ENCODE measurements around the gene TLR7. TPM values are rescaled to one million over a fixed set of nuclear protein-coding genes. Genes with fewer than 3 reads are reported as not detected.

TLR7 gene
- total and polyA plus RNA-seq, 2 of the 4 experiments (the other 2 are of a cell fraction) = not detected

DNA sequence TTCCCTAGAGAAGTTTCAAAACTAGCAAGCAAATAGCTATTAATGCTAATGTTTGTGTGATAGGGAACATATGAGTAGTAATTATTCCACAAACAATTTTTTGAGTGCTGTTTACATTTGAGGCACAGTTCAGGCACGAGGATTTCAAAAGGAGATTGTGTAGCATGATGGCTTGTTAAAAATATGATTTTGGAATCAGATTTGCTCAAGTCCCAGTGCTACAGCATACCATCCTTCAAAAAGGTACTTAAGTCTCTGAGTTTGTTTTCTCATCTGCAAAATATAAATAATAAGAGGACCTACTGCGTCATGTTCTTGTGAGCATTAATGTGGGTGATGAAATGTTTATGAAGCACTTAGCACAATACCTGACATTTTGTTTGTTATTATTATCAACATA lies 50.9 kb downstream of the TLR7 start:
- Histone ChIP-seq H3K27ac (ENCODE audit: insufficient read depth, low read length) (no peak overlapping the region), H3K9ac (ENCODE audit: low read depth, low read length) (no peak overlapping the region), H3K4me3 (ENCODE audit: insufficient read depth, low read depth, low read length) (no peak overlapping the region), H3K14ac (replicated peaks; ENCODE audit: low read depth, low read length) (no peak overlapping the region), H2AK5ac (ENCODE audit: low read depth, low read length) (no peak overlapping the region), H3K79me1 (ENCODE audit: low read depth in 1 of 2, low read length in 2 of 2) (no peaks in the 10 kb centered on the region), H3K23ac (ENCODE audit: low read depth, low read length) (no peak overlapping the region), H2BK20ac (ENCODE audit: low read depth, low read length) (no peak overlapping the region), H4K91ac (ENCODE audit: insufficient read depth, low read depth, low read length) (no peak overlapping the region), H4K20me1 (ENCODE audit: insufficient read depth, low read length) (no peaks in the 10 kb centered on the region), H3K9me1 (ENCODE audit: insufficient read depth, low read length) (no peaks in the 10 kb centered on the region), H3K27me3 (ENCODE audit: control insufficient read depth, insufficient read depth, low read length) (no peaks in the 10 kb centered on the region; the same call in 1 of the 2 replicates), H2BK5ac (ENCODE audit: low read depth, low read length, poor library complexity, severe bottlenecking) (no peak overlapping the region), H2AK9ac (replicated peaks; ENCODE audit: low read depth, low read length, poor library complexity) (no peak overlapping the region), H3K18ac (ENCODE audit: low read depth, low read length) (no peak overlapping the region), H4K8ac (ENCODE audit: low read depth in 2 of 2, low read length in 2 of 2) (no peak overlapping the region), H3K56ac (ENCODE audit: extremely low read depth, insufficient read depth, low read length) (no peak overlapping the region), H3K4ac (ENCODE audit: low read depth, low read length) (no peak overlapping the region), H2AFZ (replicated peaks; ENCODE audit: low read length, poor library complexity) (no peak overlapping the region), H2BK15ac (ENCODE audit: low read depth, low read length) (no peak overlapping the region), H3K4me1 (ENCODE audit: control insufficient read depth, insufficient read depth, low read length) (no peaks in the 10 kb centered on the region), H3K36me3 (ENCODE audit: control insufficient read depth, insufficient read depth, low read length) (no peaks in the 10 kb centered on the region), H3K4me2 (ENCODE audit: low read depth, low read length) (no peak overlapping the region), H2BK120ac (ENCODE audit: low read depth, low read length) (no peak overlapping the region), H3K9me3 (ENCODE audit: control insufficient read depth, insufficient read depth, low read length) (no peaks in the 10 kb centered on the region), H4K5ac (ENCODE audit: low read depth, low read length) (no peak overlapping the region)
- CTCF ChIA-PET = no interaction called here
- in situ Hi-C loops (cut with MboI; ENCODE audit: low sequenced_read_pairs) (no loop called here), dilution Hi-C loops (cut with HindIII; ENCODE audit: low sequenced_read_pairs, unreplicated experiment) (no loop called here), intact Hi-C loops (cut with micrococcal nuclease) (no loop called here)
- BruUV-seq (replicated peaks) = no TSS peak
- POLR2A ChIA-PET (ENCODE audit: unreplicated experiment) = no interaction called here
- DNase-seq (no peak), ATAC-seq (ENCODE audit: low read depth) (no peak)
- no CpG with 5 or more reads among the region's 2 CpGs for WGBS, 2 experiments (ENCODE audit: extremely low coverage in 2 of 2, insufficient read length in 1 of 2)
- TF ChIP-seq MAFK (IDR thresholded peaks at IDR 0.05; ENCODE audit: low read depth, low read length) = no peak
- no peak for TF ChIP-seq BHLHE40 (IDR thresholded peaks at IDR 0.05; ENCODE audit: low read depth, low read length)
- TF ChIP-seq NFE2L2 (IDR thresholded peaks at IDR 0.05; ENCODE audit: low read depth, low read length) = no peak
- no peak for TF ChIP-seq FOS (IDR thresholded peaks at IDR 0.05; ENCODE audit: low read depth, low read length)
- TF ChIP-seq, protein P1, sequence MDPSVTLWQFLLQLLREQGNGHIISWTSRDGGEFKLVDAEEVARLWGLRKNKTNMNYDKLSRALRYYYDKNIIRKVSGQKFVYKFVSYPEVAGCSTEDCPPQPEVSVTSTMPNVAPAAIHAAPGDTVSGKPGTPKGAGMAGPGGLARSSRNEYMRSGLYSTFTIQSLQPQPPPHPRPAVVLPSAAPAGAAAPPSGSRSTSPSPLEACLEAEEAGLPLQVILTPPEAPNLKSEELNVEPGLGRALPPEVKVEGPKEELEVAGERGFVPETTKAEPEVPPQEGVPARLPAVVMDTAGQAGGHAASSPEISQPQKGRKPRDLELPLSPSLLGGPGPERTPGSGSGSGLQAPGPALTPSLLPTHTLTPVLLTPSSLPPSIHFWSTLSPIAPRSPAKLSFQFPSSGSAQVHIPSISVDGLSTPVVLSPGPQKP (IDR thresholded peaks at IDR 0.05; ENCODE audit: borderline replicate concordance, low read depth, low read length) = no peak
- TF ChIP-seq CEBPB (IDR thresholded peaks at IDR 0.05; ENCODE audit: low read depth, low read length) = no peak
- no peak for TF ChIP-seq RFX5 (IDR thresholded peaks at IDR 0.05; ENCODE audit: low read depth, low read length)
- TF ChIP-seq, protein P2, sequence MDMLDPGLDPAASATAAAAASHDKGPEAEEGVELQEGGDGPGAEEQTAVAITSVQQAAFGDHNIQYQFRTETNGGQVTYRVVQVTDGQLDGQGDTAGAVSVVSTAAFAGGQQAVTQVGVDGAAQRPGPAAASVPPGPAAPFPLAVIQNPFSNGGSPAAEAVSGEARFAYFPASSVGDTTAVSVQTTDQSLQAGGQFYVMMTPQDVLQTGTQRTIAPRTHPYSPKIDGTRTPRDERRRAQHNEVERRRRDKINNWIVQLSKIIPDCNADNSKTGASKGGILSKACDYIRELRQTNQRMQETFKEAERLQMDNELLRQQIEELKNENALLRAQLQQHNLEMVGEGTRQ (IDR thresholded peaks at IDR 0.05; ENCODE audit: low read depth, low read length) = no peak
- no peak for TF ChIP-seq RCOR1 (IDR thresholded peaks at IDR 0.05; ENCODE audit: insufficient replicate concordance, low read length)
- no peak for TF ChIP-seq RAD21 (IDR thresholded peaks at IDR 0.05; ENCODE audit: low read length)
- TF ChIP-seq, protein P3, sequence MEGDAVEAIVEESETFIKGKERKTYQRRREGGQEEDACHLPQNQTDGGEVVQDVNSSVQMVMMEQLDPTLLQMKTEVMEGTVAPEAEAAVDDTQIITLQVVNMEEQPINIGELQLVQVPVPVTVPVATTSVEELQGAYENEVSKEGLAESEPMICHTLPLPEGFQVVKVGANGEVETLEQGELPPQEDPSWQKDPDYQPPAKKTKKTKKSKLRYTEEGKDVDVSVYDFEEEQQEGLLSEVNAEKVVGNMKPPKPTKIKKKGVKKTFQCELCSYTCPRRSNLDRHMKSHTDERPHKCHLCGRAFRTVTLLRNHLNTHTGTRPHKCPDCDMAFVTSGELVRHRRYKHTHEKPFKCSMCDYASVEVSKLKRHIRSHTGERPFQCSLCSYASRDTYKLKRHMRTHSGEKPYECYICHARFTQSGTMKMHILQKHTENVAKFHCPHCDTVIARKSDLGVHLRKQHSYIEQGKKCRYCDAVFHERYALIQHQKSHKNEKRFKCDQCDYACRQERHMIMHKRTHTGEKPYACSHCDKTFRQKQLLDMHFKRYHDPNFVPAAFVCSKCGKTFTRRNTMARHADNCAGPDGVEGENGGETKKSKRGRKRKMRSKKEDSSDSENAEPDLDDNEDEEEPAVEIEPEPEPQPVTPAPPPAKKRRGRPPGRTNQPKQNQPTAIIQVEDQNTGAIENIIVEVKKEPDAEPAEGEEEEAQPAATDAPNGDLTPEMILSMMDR (conservative IDR thresholded peaks at IDR 0.05; ENCODE audit: low read depth, low read length) = no peak
- TF ChIP-seq MXI1 (IDR thresholded peaks at IDR 0.05; ENCODE audit: borderline replicate concordance, low read depth, low read length) = no peak
- TF ChIP-seq MAZ (IDR thresholded peaks at IDR 0.05; ENCODE audit: borderline replicate concordance, low read depth, low read length) = no peak
- TF ChIP-seq SMC3 (IDR thresholded peaks at IDR 0.05; ENCODE audit: low read depth, low read length) = no peak
- no peak for TF ChIP-seq POLR2A (IDR thresholded peaks at IDR 0.05; ENCODE audit: low read depth, low read length)
- no peak for TF ChIP-seq CHD1 (IDR thresholded peaks at IDR 0.05; ENCODE audit: low read depth, low read length)
